ENCODE data around the gene ATP8B2.

ATP8B2 gene

DNA sequence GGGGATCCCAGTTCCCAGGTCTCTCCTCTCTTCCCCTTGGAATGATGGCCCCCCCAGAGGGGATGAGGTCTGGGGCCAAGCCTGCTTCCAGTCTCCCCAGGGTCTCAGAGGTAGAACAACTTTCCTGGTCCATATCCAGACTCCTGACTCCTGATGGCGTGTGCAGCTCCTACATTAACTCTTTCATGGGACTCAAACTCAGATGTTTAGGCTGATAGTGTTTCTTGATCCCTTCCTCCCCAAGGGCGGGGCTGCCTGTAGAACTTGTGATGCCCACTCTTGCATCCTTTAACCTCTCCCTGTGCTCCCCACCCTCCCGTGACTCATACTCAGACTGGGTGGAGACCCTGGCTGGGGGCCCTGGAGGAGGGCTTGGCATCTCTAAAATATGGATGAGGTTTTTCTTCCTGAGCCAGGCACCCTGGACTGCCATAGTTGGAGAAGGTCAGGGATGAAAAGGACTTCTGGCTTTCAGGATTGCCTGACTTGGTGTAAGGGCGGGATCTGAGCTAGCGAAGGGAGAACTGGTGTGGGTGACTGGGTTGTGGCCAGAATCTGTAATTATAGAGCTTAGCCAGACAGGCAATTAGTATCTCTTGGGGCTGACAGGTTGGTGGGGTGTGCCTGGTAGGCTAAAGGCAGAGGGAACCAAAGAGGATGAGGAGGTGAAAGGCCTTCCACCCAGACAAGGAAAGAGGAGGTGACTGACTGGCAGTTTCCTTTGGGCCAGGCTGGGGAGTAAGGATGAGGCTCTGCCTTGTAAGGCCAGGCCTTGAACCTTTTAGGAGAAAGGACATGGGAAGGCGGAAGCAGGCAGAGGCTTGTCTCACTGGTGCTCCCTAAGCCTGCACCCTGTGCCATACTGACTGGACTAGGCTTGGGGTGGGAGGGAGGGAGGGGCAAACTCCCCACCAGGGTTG lies 1.5 kb downstream of the ATP8B2 start:
- in situ Hi-C loops (cut with MboI; ENCODE audit: low pct_unique_long_range_greater_than_20kb, low sequenced_read_pairs, unreplicated experiment): no loop called here
- DNase-seq (ENCODE audit: low spot score): no peak
- TF ChIP-seq, protein P1, sequence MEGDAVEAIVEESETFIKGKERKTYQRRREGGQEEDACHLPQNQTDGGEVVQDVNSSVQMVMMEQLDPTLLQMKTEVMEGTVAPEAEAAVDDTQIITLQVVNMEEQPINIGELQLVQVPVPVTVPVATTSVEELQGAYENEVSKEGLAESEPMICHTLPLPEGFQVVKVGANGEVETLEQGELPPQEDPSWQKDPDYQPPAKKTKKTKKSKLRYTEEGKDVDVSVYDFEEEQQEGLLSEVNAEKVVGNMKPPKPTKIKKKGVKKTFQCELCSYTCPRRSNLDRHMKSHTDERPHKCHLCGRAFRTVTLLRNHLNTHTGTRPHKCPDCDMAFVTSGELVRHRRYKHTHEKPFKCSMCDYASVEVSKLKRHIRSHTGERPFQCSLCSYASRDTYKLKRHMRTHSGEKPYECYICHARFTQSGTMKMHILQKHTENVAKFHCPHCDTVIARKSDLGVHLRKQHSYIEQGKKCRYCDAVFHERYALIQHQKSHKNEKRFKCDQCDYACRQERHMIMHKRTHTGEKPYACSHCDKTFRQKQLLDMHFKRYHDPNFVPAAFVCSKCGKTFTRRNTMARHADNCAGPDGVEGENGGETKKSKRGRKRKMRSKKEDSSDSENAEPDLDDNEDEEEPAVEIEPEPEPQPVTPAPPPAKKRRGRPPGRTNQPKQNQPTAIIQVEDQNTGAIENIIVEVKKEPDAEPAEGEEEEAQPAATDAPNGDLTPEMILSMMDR (IDR thresholded peaks at IDR 0.05; ENCODE audit: extremely low read depth, insufficient read depth, missing control alignments): no peak

DNA sequence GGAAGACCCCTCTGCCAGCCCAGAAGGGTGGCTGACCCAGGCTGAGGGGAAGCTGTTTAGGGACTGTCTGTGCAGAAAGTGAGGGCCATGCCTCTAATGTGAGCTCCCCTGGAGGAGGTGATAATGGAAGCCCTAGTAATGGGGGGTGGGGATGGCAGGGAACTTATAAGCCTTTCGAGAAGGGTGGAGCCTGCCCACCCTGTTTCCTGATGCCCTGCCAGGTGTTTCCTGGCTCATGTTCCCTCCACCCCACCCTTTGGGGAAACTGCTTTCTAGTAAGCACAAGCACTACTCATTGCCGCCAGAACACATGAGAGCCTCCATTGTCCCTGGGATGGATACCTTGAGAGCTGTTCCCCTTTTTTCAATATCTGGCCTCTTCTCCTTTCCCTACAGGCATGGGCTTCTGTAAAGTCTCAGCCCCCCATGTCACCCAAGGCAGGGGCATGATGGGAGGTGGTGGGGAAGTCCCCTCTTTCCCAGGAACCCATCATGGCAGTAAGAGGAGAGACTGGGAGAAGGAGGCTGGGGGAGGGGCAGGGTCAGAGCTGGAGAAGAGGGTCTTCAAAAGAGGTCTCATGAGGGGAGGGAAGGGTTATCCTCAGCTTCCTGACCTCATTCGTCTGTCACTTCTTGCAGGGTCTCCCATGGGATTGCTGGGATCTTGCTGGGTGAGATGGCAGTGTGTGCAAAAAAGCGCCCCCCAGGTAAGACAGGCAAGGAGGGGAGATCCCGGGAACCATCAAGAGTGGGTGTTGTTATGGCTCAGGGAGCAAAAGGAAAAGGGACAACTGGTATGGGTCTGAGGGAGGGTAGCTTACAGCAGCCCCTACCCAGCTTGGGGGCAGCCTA lies 2.4 kb downstream of the ATP8B2 start:
- no peak for DNase-seq (ENCODE audit: low spot score)
- TF ChIP-seq, protein P1 (IDR thresholded peaks at IDR 0.05; ENCODE audit: extremely low read depth, insufficient read depth, missing control alignments): no peak
- in situ Hi-C loops (cut with MboI; ENCODE audit: low pct_unique_long_range_greater_than_20kb, low sequenced_read_pairs, unreplicated experiment): no loop called here

DNA sequence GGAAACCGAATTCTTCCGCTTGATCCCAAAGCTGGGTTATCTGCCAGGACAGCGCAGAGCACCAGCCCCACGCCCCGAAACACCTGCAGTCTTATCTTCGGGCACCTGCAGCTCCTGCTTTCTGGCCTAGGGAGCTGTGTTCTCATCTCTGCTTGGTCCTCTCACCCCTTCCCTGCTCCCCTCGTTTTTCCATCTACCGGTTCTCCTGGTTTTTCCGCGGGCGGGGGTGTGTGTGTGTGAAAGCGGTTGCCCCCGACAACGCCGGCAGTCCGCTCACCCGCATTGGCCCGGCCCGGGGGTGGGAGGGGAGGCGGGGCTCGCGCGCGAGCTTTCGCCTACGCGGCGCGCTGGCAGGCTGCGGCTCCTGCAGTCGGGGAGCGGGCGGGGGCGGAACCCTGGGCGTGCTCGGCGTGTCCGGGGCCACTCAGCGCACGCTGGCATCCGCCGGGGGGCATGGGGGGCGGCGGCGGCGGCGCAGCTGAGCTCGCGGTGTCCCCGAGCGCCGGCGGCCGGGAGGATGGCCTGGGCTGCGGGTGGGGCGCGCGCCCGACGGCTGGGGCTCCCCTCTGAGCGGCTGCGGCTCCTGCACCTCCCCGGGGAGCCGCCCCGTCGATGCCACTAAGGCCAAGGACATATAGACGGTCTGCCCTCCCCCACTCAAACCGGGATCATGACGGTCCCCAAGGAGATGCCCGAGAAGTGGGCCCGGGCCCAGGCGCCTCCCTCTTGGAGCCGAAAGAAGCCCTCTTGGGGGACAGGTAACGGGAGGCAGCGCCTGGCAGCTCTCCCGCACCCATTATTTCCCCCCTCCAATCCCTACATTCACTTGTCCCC lies 3.2 kb downstream of the ATP8B2 start:
- in situ Hi-C loops (cut with MboI; ENCODE audit: low pct_unique_long_range_greater_than_20kb, low sequenced_read_pairs, unreplicated experiment): no loop called here

DNA sequence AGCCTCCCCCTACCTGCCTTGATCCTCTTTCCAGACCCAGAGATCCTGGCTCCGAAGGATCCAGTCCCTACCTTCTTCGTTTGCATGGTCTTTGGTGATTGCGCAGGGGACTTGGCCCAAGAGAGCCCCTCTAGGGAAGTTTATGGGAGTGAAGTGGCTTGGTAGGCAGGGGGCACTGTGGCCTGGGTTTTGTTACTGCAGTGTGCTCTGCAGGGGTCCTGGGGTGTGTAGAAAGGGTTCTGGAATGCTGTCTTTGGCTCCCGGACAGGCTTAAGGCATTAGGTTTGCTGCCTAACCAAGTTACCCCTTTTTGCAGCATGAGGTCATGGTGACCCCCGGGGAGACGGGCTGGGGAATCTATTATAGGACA lies 3.8 kb downstream of the ATP8B2 start:
- TF ChIP-seq, protein P1 (IDR thresholded peaks at IDR 0.05; ENCODE audit: extremely low read depth, insufficient read depth, missing control alignments): no peak
- in situ Hi-C loops (cut with MboI; ENCODE audit: low pct_unique_long_range_greater_than_20kb, low sequenced_read_pairs, unreplicated experiment): no loop called here
- DNase-seq (ENCODE audit: low spot score): no peak

More for the DNA sequence above, 3.2 kb downstream of the ATP8B2 start:
- peak; percentile 87 for DNase-seq (ENCODE audit: low spot score)
- TF ChIP-seq, protein P1 (IDR thresholded peaks at IDR 0.05; ENCODE audit: extremely low read depth, insufficient read depth, missing control alignments): no peak

DNA sequence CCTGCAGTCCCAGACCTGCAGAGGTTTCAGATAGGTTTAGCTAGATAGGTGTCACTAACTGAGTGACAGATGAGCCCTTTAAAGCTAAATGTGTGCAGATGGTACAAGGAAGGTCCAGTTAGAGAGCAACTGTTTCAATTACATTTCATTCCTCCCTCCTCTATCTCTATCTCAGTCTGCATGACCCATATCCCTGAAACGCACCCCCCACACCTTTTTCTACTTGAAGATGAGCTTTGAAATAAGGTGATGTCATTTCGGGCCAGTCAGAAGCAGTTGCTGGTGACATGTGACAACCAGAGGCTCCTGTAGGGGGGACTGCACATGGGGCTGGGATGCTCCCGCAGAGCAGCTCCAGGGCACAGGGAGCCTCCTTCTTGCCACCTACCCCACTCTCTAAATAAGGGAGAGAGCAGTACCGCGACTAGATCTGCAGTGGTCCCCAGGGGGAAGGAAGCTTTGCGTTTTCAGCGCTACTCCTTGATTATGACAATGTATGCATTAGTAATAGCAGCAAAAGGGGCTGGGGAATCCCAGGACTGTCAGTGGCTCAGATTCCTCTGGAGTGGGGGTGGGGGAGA lies 4.3 kb downstream of the ATP8B2 start:
- TF ChIP-seq, protein P1 (IDR thresholded peaks at IDR 0.05; ENCODE audit: extremely low read depth, insufficient read depth, missing control alignments): no peak
- DNase-seq (ENCODE audit: low spot score): no peak

More for the DNA sequence above, 4.3 kb downstream of the ATP8B2 start:
- in situ Hi-C loops (cut with MboI; ENCODE audit: low pct_unique_long_range_greater_than_20kb, low sequenced_read_pairs, unreplicated experiment): no loop called here
